EH (cell line): Measurements from ENCODE around the gene INPP5D.
"Not testable (repeated sequence)": the region's sequence is repeated elsewhere in the genome, so short reads cannot be mapped to it uniquely, and the experiment has no call there.

Source experiments
- DNase-seq: peaks from one replicate; pipeline ENCODE4 v3.0.0-alpha.2; 2015; ENCODE audit warnings: low read depth

Gene INPP5D

DNA sequence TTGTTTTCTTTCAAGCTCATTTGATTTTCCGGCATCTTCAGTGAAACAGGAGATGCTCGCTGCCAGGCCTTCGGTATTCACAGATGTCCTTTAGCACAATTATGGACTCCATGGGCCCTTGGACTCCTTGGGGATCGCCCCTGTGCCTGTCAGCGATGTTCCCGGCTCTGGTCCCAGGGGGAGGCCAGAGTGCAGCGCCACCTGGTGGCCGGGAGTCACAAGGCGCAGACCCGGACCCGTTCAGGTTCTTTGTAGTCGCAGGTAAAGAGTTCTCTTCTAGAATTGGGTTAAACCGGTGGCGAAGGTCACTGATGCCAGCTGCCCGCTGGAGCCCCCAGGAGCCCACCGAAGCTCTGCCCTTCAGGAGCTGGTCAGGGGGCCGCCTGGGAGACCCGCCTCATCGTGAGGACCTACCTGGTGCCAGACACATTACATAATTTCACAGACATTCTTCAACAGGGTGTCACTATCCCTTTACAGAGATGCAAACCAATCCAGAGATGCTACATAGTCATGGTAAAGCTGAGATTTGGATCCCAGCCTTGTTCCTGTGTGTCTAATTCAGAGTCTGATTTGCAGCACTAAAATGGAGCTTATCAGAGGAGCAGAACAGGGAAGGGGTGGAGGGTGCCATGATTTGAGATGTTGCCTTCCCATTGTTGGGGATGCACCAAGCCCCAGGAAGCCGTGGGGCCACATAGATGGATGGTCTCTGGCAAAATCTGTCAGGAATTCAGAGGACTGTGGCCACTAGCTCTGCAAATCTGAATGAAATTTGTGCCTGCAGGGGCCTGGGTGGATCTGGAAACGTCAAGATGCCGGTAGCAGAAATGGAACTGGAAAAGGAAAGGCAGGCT lies 6.0 kb upstream of the INPP5D start:
- peak; percentile 51 for DNase-seq

DNA sequence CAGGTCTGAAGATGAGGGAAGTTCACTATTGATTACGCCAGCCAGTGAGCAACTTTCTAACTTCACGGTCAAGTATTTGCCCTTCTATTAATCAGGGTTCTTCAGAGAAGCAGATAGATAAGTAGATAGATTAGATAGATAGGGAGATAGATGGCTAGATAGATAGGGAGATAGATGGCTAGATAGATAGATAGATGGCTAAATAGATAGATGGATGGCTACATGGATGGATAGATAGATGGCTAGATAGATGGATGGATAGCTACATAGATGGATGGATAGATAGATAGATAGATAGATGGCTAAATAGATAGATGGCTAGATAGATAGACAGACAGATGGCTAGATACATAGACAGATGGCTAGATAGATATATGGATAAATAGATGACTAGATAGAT lies 4.8 kb upstream of the INPP5D start:
- no peak for DNase-seq

DNA sequence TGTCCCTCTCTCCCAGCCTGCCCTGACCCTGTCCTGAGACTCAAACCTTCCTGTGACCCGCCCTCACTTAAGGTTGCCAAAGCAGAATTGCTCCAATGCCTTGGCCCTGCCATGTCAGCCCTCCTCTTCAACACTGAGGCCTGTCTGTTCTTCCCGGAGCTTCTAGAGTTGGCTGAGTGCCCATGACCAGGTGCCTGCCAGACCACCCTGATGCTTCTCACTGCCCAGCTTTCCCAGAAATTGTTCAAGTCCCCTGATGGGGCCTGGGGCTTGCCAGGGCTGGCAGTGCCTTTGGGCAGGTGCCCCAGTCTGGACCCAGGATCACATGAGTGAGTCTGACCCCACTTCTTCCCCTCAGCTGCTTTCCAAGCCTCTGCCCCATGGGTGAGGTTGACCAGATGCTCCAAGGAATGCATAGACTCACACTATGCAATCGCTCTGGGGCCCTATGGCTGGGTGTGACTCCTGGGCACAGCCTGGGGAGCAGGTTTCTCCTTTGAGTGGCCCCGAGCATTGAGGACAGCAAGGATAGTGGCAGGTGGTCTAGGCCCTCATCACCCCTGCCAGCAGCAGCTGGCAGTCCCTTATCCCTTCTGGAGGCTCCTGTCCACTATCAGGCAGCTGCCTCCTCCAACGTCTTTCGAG lies 3.1 kb upstream of the INPP5D start:
- no peak for DNase-seq

DNA sequence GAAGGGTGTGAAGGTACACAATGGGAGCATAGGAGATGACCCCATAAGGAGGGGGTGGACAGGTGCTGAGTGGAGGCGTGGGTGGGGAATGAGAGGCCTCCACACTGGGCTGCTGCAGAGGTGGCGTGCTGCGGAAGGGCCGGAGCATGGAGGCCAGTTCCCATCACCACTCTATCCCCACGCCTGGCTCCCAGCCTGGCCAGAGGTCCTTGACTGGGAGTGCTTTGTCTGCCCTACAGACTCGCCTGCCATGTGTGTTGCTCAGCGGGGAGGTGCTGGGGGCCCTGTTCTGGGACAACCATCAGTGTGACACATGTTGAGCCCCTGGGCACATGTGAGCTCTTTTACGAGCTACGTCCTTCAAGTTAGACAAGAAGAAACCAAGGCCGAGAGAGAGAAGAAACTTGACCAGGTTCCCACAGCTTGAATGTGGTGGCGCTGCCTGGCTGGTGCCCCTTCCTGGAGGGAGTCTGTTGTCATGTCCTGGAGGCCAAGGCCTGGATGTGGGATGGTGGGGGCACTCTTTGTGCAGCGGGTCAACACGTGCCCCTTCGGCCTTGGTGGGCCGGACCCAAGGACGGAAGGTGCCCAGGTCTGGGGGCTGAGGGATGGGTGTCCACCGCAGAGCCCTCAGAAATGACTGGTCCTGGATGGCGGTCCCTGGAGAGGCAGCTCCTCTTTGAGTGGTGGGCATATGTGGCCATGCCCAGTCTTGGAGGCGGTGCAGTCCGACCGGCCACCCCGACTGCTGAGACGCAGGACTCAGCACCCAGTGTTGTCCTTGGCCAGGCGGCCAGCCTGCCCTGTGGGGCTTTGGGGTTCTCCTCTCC lies 1.2 kb upstream of the INPP5D start:
- DNase-seq, result no peak

DNA sequence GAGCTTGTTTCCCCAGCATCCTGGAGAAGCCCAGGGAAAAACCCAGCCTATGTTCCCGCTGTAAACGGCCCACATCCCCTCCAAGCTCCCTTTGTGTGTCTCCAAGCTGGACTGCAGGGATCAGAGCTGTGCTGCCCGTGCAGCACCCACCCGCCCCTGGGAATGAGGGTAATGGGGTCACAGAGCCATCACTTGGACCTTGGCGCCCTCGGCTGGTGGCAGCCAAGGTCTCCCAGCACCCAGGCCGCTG lies 670 bp upstream of the INPP5D start:
- no peak for DNase-seq

DNA sequence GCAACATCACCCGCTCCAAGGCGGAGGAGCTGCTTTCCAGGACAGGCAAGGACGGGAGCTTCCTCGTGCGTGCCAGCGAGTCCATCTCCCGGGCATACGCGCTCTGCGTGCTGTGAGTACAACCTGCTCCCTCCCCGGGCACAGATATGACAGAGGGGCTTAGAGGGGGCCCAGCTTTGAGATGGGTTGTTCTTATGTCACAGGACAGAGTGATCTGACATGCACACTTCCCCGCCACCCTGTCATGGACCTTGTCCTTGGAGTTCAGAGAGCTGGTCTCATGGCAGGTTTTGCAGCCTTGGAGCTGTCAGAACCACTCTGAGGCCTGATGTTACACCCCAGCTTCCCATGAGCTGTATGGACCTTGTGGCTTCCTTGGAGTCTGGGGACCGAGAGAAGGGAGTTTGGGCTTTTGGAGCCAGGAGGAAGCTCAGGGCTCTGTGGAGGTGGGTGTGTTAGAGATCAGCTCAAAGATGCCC lies 398 bp downstream of the INPP5D start:
- no peak for DNase-seq

DNA sequence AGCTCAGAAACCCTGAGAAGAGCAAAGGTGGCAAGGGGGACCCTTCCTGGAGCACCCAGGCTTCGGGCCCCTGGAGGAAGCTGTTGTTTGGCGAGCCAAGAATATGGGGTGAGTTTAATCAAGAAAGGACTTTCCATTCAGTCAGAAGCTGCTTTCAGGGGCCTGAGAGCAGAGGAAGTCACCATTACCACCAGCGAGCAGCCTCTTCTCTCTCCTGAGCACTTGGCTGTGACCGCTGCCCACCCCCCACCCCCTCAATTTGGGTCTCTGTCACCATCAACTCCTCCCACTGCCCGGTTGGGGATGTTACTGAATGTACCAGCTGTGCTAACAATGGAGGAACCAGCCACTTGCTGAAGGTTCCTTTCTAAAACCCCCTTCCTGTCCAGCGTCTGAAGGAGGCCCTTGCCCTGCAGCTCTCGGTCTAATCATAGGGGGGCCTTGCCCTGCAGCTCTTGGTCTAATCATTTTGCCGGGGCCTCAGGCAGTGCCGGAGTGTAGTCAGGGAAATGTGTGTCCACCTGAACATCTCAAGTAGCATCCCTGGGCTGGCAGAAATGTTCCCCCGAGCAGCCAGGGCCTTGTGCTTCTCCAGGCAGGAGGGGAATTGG lies 943 bp downstream of the INPP5D start:
- DNase-seq, result no peak

DNA sequence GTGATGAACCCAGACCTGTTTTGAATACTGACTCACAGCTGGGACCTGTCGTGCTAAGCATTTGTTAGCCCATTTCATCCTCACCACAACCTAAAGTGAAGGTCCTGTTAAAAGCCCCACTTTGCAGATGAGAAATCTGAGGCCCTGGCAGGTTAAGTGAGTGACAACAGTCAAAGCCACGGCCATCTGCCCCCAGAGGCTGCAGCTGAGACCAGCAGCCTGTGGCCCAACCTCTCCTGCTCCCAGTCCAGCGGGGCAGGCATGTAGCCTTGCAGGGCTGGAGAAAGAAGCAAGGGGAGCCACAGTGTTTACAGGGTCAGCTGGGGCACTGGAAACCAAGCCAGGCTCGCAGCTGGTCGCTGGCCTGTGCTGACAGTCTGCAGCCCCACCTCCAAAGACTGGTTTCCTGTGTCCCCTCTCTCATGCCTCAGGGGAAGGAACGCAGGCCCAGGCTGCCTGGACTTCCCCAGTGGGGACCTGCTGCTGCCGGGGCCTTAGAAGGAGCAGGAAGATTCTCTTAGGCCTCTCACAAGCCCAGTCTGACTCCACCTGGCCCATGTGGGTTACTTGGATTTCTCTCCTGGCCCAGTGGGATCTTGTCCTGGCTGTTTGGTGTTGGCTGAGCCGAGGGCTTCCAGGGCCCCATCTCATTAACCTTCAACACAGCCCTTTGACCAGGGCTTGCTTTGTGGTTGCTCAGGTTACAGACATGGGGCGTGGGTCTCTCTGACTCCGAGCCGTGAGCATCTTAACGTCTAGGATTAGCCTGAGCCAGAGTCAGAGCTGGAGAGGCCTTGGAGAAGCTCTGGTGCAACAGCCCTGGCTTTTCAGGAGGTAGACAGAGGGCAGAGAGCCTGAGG lies 1.7 kb downstream of the INPP5D start:
- peak; percentile 21 for DNase-seq

DNA sequence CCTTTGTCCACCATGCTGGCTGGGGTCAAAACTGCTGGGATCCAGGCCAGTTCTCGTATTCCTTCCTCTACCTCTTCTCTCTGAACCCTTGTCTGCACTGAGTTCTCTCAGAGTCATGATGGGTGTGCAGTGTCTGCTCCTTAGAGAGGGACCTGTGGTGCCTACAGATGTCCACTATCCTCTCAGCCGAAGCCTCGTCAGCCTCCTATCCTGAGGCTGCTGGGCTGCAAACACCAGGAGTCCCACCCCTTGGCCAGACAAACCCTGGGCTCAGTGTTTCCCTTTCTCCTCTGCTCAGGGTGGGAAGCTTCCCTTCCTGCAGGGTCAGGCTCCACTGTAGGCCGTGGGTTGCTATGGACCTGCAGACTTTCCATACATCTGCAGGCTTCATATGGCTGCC lies 2.3 kb downstream of the INPP5D start:
- DNase-seq, result no peak

DNA sequence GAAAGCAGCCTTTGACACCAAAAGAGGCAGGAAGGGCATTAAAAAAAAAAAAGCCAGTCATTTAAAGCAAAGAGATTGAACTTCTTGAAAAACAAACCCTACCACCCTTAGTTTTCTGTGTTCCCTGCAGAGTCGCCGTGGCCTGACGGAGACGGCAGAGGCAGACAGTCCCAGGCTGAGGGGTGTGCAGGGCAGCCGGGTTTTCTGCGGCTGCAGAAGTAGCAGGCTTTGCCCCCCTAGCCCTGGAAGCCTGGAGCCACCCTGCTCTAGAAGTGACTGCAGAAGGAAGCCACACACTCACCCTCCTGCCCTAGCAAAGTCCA lies 2.8 kb downstream of the INPP5D start:
- no peak for DNase-seq

DNA sequence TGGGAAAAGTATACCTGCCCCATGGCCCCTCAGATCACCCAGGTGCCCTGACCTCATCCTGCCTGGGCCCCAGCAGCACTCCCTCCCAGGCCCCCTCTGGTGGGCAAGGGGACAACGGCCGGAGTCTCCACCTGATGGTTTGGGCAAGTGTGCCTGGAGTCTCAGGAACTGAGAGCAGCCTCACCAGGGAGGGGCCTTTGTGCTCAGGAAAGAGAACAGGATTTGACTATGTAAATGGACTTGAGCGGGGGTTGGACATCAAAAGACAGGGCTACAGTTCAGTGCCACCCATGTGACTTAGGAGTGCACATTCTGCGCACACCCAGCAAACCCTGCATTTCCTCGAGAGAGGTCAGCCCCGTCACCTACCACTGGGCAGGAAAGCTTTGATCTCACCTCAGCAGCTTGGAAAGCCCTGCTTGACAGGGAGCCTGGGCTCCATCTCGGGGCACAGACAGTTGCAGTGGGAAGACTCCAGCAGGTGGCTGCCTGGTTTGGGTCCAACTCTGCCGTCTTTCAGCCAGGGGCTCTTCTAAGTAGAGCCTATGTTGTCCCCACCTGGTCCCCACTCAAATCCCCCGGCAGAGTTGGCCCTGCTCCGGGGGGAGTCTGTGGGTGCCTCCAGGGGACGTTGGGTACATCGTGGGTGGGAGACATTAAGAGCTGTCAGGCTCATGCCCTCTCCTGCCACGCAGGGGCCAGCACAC lies 3.3 kb downstream of the INPP5D start:
- no peak for DNase-seq

DNA sequence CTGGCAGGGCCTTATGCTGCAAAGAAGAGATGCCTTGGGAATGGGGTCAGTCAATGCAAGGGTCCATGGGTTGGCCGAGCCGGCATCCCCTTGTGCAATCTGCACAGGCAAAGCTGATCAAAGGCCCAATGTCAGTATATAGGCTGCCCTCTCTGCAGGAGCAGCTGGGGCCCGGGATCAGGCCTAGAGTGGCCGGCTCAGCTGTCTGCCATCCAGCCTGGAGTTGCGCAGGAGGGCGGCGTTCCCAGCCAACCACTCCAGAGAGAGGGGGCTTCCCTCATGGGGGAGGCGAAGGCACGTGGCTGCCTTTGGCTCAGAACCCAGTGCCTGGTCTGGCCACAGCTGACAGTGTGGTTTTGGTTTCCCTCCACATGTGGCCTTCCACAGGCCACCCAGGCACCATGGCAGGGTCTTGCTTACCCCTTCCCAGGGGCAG lies 3.9 kb downstream of the INPP5D start:
- no peak for DNase-seq

DNA sequence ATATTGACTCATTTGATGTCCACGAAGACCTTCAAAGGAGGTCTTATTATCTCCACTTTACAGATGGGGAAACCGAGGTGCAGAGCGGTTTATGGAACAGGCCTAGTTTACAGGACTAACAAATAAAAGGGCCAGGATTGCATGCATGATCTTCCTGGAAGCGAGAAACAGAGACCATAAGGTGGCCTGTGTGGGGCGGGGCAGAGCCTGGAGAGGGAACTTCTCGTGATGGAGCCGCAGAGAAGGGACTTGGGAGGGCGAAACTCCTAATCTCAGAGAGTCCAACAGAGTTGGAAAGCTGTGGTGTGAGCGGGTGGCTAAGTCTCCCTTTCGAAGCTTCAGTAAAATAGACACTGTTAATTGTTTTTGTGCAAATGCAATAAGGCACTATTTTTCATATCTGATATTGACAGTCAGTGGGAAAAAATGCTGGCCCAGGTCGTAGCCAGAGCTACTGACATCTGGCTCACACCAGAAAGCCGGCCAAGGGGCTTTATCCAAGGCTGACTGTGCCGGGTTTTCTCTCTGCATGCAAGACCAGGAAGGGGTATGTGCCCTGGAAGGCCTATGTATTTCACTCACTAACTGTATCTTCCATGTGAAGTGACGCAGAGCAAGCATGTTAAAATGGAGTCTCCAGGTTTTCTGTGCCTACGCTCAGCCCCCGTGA lies 4.5 kb downstream of the INPP5D start:
- DNase-seq, result no peak

DNA sequence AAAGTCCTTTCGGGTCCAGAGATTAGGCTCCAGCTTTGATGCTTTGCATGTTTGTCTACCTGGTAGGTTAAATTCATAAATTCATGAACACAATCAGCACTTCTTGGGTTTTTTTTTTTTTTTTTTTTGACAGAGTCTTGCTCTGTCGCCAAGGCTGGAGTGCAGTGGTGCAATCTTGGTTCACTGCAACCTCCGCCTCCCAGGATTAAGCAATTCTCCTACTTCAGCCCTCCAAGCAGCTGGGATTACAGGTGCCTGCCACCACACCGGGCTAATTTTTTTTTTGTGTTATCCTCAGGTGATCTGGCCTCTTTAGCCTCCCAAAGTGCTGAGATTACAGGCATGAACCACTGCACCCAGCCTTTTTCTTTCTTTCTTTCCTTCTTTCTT lies 5.1 kb downstream of the INPP5D start:
- DNase-seq, result not testable (repeated sequence)

DNA sequence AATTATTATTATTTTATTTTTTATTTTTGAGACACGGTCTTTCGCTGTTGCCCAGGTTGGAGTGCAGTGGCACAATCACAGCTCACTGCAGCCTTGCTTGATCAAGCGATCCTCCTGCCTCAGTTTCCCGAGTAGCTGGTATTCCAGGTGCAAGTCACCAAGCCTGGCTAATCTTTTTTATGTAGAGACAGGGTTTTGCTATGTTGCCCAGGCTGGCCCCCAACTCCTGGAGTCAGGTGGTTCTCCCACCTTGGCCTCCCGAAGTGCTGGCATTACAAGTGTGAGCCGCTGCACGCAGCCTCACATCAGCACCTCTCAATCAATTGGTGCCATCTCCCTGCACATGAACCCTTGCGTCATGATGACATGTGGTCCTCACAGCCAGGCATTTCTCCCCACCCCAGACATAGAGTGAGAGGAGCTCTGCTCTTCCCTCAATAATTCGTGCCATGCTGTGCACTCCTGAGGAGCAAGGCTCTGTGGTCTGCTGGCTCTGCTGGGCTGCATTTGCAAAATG lies 5.9 kb downstream of the INPP5D start:
- DNase-seq, result no peak

DNA sequence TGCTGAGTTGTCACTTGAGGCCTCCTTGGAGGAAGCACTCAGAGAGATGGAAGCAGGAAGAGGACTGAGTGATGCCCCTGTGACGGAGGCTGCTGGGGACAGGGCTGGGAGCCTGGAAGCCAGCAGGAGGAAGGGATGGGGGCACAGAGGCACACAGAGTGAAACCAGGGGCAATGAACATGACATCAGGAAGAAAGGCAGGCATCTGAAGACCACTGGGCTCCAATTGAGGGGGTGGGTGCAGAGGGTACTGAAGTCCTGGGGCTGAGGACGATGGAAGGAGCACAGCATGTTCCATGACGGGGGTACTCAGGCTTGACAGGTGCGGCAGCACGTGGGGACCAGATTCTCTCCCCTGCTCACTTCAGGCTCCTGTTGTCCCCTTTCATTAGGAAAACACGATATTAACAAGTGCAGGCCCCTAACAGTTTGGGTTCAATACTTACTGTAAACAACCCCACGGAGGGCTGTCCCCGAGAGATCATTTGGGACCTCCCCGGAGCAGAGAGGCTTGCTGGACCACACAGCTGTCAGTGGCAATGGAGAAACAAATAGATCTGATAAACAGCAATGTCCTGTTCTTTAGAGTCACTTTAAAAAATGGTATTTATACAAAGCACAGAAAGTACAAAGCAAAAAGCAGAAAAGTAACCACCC lies 8.7 kb downstream of the INPP5D start:
- DNase-seq, result no peak

DNA sequence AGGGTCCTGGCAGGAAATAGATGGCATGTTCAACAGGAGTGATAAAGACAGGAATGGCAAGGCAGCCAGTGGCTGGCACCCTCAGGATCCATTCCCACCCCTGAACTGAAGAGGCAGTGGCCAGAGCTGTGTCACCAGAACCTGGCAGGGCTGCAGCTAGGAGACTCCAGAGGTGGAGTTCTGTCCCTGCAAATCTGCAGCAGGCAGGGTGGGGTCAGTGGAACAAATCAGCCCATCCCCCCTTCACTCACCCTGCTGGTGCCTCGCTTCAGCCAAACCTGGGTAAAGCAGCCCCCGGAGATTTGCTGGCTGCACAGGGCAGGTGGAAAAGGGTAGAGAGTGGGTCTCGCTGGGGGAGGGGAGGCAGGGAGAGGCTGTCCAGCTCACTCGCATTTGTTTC lies 12.7 kb downstream of the INPP5D start:
- DNase-seq, result no peak

DNA sequence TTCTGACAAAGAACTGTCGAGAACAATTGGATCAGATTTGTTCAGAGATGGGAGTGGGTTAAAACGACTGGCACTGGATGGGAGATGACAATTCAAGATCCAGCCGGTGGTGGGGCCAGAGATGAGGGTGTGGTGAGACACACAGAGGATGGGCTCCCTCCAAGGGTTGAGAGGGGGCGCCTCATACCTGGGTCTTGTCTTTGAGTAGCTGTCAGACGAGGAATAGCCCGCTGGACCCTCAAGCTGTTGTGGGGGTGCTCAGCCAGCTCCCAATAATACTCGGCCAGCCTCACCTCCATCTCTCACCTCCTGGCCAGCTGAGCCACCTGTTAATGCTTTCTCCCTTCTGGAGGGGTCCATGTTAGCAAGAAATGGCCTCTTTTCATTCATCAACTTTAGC lies 14.0 kb downstream of the INPP5D start:
- DNase-seq, result no peak

DNA sequence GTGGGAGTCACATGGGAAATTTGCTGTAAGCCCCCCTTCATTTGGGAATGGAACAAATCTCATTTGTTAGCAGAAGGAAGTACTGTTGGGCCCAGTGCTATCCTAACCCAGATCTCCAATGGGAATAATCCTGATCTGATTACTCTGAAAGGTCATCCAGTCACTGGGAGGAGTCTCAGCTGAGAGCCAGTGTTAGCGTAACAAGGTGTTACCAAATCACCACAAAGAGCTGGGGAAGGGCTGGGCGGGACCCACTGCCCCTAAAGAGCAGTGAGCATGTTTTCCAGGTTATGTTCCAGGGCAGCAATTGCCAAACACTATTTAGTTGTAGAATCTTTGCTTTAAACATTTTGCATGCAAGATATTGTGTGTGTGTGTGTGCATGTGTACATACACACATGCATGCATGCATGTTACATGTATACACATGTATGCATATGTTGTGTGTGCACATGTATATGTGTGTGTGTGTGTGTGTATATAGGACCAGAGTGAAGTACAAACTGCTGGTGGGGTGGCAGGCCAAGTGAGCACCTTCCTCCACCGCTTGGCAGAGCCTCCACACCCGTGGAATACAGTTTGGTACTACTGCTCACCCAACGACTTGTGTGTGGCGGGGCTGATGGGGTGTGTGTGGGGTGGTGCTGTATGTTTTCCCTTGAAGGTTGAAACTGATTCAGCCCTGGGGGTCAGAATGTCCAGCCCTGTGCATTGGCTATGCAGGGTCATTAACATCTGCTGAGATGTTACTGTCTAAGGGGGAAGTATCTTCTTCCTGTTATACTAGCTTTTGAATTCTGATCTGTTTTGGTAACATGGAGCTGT lies 15.2 kb downstream of the INPP5D start:
- no peak for DNase-seq
